Measurements from ENCODE around the gene ABHD16A. TPM values are rescaled to one million over a fixed set of nuclear protein-coding genes. Genes with fewer than 3 reads are reported as not detected.

ABHD16A gene
- total RNA-seq, 1 experiment from 2014 or later: 47.2 TPM

DNA sequence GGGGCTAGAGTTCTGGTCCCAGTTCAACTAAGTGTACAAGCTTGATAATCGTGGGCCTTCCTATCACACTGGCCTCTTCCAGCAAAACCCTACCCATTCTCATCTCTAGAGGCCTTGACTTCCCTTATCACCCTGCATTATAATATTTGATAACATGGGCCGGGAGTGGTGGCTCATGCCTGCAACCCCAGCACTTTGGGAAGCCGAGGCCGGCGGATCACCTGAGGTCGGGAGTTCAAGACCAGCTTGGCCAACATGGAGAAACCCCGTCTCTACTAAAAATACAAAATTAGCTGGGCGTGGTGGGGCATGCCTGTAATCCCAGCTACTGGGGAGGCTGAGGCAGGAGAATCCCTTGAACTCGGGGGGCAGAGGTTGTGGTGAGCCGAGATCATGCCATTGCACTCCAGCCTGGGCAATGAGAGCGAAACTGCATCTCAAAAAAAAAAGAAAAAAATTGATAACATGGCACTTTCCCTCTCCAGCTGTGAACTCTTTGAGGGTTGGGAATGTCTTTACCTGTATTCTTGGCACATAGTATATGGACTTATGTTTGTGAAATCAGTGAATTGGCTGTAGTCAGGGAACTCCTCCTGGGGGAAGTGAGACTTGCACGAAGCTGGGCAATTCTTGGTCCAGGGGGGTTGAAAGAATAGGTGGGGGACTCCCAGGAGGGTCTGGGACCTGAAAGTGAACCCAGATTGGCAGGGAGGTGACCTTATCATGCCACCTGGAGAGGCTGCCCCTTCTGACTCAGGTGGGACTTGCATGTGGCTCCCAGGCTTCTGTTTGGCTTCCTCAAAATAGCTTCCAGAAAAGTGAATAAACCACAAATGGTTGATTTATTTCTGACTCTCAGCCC, 41.6 kb downstream of the ABHD16A start:
- intact Hi-C loops (cut with micrococcal nuclease; ENCODE audit: unreplicated experiment): no loop called here
- Histone ChIP-seq H3K27me3 (ENCODE audit: control insufficient read depth, insufficient read depth, low read length) (no peaks in the 10 kb centered on the region), H3K9me3 (ENCODE audit: control insufficient read depth, insufficient read depth, low read depth, low read length) (no peaks in the 10 kb centered on the region), H3K27ac (ENCODE audit: low read length) (peak overlapping the region; percentile 98), H3K4me3 (ENCODE audit: low read depth in 2 of 2, low read length in 2 of 2) (peak overlapping the region; percentile 99), H3K36me3 (ENCODE audit: control insufficient read depth, insufficient read depth, low read length) (peaks cover 10% of the 10 kb centered on the region; the same call in 1 of the 2 replicates), H3K4me1 (ENCODE audit: control insufficient read depth, insufficient read depth, low read length) (peaks cover 31% of the 10 kb centered on the region)
- TF ChIP-seq SIN3A (IDR thresholded peaks at IDR 0.05; ENCODE audit: borderline replicate concordance, insufficient read depth, low read depth, low read length) (no peak), POLR2AphosphoS5 (IDR thresholded peaks at IDR 0.05; ENCODE audit: low read depth, low read length) (no peak), TCF7L2 (IDR thresholded peaks at IDR 0.05; ENCODE audit: low read depth, low read length) (no peak)
- TF ChIP-seq, protein P1, sequence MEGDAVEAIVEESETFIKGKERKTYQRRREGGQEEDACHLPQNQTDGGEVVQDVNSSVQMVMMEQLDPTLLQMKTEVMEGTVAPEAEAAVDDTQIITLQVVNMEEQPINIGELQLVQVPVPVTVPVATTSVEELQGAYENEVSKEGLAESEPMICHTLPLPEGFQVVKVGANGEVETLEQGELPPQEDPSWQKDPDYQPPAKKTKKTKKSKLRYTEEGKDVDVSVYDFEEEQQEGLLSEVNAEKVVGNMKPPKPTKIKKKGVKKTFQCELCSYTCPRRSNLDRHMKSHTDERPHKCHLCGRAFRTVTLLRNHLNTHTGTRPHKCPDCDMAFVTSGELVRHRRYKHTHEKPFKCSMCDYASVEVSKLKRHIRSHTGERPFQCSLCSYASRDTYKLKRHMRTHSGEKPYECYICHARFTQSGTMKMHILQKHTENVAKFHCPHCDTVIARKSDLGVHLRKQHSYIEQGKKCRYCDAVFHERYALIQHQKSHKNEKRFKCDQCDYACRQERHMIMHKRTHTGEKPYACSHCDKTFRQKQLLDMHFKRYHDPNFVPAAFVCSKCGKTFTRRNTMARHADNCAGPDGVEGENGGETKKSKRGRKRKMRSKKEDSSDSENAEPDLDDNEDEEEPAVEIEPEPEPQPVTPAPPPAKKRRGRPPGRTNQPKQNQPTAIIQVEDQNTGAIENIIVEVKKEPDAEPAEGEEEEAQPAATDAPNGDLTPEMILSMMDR (IDR thresholded peaks at IDR 0.05): no peak
- TF ChIP-seq, protein P2, sequence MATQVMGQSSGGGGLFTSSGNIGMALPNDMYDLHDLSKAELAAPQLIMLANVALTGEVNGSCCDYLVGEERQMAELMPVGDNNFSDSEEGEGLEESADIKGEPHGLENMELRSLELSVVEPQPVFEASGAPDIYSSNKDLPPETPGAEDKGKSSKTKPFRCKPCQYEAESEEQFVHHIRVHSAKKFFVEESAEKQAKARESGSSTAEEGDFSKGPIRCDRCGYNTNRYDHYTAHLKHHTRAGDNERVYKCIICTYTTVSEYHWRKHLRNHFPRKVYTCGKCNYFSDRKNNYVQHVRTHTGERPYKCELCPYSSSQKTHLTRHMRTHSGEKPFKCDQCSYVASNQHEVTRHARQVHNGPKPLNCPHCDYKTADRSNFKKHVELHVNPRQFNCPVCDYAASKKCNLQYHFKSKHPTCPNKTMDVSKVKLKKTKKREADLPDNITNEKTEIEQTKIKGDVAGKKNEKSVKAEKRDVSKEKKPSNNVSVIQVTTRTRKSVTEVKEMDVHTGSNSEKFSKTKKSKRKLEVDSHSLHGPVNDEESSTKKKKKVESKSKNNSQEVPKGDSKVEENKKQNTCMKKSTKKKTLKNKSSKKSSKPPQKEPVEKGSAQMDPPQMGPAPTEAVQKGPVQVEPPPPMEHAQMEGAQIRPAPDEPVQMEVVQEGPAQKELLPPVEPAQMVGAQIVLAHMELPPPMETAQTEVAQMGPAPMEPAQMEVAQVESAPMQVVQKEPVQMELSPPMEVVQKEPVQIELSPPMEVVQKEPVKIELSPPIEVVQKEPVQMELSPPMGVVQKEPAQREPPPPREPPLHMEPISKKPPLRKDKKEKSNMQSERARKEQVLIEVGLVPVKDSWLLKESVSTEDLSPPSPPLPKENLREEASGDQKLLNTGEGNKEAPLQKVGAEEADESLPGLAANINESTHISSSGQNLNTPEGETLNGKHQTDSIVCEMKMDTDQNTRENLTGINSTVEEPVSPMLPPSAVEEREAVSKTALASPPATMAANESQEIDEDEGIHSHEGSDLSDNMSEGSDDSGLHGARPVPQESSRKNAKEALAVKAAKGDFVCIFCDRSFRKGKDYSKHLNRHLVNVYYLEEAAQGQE (IDR thresholded peaks at IDR 0.05; ENCODE audit: insufficient read depth in 1 of 2, low read depth in 2 of 2, low read length in 1 of 2): no peak
- DNase-seq (ENCODE audit: low read depth, low spot score) (no peak), ATAC-seq (no peak)
- ChIA-PET POLR2A (interaction anchor here (0.6 to 2.3 kb wide), 4 partner anchors 9 to 440 kb away, joined by 3 to 10 read pairs (median 6); partner anchors contain the start of genes BAG6 and HSPA1B), CTCF (interaction anchor here (0.7 kb wide), 1 partner anchor 9 kb away, joined by 6 read pairs; no protein-coding TSS in a partner anchor)
- in situ Hi-C loops (cut with HindIII; ENCODE audit: low pct_unique_long_range_greater_than_20kb, low sequenced_read_pairs): no loop called here
- BruUV-seq (replicated peaks): no TSS peak

DNA sequence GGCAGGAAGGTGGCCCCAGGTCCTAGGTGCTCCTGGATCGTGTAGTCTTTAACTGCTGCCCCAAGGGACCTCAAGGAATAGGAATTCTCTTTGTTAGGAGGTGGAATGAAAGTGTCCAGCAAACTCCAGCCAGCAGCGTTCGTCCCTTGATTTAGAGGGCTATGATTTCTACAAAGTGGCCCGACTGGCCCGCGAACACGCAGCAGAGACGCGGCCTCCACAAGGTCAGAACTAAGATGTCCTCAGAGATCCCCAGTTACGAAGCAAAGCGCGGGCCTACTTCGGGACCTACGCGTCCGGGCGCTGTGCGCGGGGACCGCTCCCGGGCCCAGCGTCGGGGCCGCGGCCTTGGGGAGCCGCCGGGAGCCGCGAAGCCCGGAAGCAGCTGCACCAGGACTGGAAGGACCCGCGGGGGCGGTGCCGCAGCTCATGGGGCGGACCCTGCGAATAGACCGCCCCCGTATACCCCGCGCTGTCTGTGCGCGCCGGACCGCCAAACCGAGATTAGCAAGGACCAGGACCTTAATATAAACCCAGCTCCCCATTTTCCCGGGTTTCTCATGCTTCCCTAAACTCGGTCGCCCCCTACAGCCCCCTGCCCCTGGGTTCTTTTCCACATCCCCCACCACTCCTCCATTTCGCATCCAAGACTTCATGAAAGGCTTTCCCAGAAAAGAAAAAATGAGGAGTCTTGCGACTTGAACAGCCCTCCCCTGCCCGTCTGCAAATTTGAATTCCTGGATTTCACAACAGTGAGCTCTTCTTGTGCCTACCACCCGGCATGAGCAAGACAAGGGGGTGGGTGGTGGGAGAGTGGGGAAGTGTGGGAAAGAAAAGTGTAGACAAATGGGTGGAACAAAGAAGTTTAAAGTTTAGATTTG, 42.5 kb downstream of the ABHD16A start, which contains the start of gene C6orf47:
Gene C6orf47, minus strand, starts transcription at position 398 of the 881 bp plus-strand sequence. CDS start 831 bp downstream, outside the sequence.
- peaks cover 31% of the 10 kb centered on the region for H3K4me1 ChIP-seq (ENCODE audit: control insufficient read depth, insufficient read depth, low read length)
- no peaks in the 10 kb centered on the region for H3K9me3 ChIP-seq (ENCODE audit: control insufficient read depth, insufficient read depth, low read depth, low read length)
- peak within 1 kb of the TSS; percentile 98 for H3K27ac ChIP-seq (ENCODE audit: low read length)
- ChIA-PET CTCF (interaction anchor here (0.7 kb wide), 1 partner anchor 9 kb away, joined by 6 read pairs; no protein-coding TSS in a partner anchor), POLR2A (interaction anchor here (0.6 to 2.3 kb wide), 4 partner anchors 8 to 441 kb away, joined by 3 to 10 read pairs (median 6); partner anchors contain the start of genes BAG6 and HSPA1B)
- no peak for DNase-seq (ENCODE audit: low read depth, low spot score)
- BruUV-seq (replicated peaks): no TSS peak
- ATAC-seq: peak; percentile 89
- intact Hi-C loops (cut with micrococcal nuclease; ENCODE audit: unreplicated experiment) (no loop called here), in situ Hi-C loops (cut with HindIII; ENCODE audit: low pct_unique_long_range_greater_than_20kb, low sequenced_read_pairs) (no loop called here)
- TF ChIP-seq POLR2AphosphoS5 (IDR thresholded peaks at IDR 0.05; ENCODE audit: low read depth, low read length): peak; percentile 92
- no peak for TF ChIP-seq TCF7L2 (IDR thresholded peaks at IDR 0.05; ENCODE audit: low read depth, low read length)
- TF ChIP-seq, protein P1 (IDR thresholded peaks at IDR 0.05): no peak
- peak; percentile 47; the same call in 1 of the 2 replicates for TF ChIP-seq SIN3A (IDR thresholded peaks at IDR 0.05; ENCODE audit: borderline replicate concordance, insufficient read depth, low read depth, low read length)
- TF ChIP-seq, protein P2 (IDR thresholded peaks at IDR 0.05; ENCODE audit: insufficient read depth in 1 of 2, low read depth in 2 of 2, low read length in 1 of 2): peak in 1 of 2 experiments; percentile 50; a peak in 1 of 4 replicates
- peak within 1 kb of the TSS; percentile 99 for H3K4me3 ChIP-seq (ENCODE audit: low read depth in 2 of 2, low read length in 2 of 2)
- no peaks in the 10 kb centered on the region for H3K27me3 ChIP-seq (ENCODE audit: control insufficient read depth, insufficient read depth, low read length)
- peaks cover 5% of the 10 kb centered on the region; the same call in 1 of the 2 replicates for H3K36me3 ChIP-seq (ENCODE audit: control insufficient read depth, insufficient read depth, low read length)

Data from Panc1 (cell line).